Embryonic facial prominence (tissue), 1 donor: Measurements from ENCODE around the gene EFNA2.

ENCODE experiments used
- DNase-seq: peaks from one replicate; pipeline ENCODE4 v3.0.0-alpha.2; 2016; ENCODE audit errors: extremely low spot score

The EFNA2 gene

DNA sequence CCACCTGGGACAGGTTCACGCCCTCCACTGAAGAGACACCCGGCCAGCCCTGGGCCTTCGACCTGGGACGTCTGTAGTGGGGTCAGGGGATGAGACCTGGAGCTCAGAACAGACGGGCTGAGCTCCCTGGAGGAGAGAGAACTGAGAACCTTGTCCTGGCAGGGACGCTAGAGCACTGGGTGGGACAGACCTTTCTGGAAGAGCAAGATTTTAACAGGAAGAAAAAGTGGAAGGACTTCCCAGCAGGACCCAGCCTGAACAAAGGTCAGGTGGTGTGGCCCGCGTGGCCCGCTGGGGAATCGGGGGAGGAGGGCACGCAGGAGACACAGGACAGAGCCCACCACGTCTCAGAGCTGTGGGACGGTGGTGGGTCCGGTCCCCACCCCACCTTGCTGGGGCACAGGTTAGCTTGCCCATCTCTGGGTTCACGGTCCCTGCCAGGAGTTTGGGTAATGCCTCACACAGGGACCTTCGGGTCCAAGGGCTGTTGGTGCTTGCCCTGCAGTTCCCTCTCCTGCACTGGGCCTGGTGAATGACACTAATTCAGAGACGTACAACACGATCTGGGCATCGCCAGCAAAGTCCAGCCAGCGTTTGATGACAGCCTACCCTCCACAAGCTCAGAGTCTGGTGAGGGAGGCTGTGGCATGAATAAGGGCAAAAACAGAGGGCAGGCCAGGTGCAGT, 1.2 kb upstream of the EFNA2 start:
- no peak for DNase-seq

DNA sequence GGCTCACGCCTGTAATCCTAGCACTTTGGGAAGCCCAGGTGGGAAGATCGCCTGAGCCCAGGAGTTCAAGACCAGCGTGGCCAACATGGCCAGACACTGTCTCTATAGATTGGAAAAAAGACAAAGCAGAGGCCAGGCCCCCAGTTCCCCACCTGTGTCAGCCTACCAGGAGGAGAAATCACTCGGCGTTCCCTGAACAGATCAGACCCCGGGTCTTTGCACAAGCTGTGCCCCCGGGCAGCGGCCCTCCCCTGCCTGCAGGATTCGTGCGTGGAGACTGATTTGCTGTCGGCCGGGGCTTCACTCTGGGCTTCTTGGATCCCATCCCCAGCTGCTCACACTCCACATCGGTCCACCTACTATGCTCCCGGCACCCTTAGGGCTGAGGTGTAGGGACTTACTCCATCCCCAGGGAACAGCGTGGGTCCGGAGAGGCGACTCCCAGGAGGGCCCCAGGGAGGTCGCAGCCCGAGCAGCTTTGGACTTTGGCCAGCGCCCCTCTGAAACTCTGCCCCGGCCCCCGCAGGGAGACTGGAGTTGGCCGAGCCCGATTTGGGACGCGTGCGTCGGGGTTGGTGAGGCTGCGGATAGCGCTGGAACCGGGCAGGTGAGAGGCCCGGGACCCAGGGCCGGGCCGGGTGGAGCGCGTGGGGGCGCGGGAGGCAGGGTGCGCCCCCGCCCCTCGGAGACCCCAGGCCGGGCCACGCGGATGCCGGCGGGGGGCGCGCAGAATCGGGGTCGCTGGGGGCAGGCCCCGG, 515 bp upstream of the EFNA2 start:
- no peak for DNase-seq

DNA sequence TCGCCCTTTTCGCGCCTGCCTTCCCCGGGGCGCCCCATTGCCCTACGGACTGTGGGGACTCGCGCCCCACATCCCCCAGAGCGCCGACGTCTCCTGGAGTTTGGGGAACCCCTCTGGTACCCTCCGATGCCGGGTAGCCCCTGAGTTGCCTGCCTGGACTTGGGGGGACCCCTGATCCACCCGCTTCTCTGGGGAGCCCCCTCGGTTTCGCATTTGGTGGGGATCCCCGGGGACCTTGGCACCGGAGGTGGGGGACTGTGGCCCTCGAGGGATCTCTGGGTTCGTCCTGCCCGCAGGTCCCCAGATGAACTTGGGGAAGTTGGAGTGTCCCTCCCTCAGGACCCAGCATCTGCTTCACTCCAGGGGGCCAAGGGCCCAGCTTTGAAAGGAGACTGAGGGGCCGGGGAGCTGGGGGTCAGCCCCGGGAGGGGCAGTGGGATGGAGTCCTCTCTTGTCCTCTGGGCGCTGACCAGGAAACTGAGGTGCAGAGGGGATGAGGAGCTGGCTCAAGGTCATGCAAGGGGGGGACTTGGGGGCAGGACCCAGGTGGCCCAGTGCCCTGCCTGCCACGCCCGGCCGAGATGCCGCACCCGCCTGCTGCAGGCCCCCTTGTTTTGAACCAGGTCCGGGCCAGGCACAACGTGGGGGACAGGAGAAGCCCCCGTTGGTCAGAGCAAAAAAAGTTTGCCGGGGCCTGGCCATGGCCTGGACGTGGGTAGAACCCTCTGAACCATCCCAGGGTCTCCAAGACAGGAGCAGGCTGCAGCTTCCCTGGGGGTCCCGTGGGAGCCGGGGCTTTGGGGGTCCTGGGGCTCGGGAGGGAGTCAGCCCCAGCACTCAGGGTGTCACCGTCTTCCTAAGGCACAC, 1.0 kb downstream of the EFNA2 start:
- no peak for DNase-seq

GRCh38 chr19:1287354-1288225, 1.9 kb downstream of the EFNA2 start:
- DNase-seq, result no peak

- no peak for DNase-seq
Observed at GRCh38 chr19:1288226-1288612, 2.5 kb downstream of the EFNA2 start.

- no peak for DNase-seq
Observed at GRCh38 chr19:1288833-1289685, 3.4 kb downstream of the EFNA2 start.

DNA sequence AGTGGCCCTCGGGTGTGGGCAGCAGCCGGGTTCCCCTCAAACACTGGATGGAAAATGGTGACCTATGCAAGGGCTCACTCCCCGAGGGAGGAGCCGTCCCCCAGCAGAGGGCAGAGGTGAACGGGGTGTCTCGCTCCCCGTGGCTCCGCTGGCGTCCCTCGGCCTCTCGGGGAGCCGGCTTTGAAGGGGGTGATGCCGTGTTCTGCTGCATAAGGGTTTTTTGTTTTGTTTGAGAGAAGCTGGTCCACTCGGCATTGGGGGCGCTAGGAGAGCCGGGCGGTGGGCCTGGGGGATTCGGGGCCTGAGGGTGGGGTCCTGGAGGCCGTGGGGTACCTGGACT, 4.0 kb downstream of the EFNA2 start:
- no peak for DNase-seq

- no peak for DNase-seq
Observed at GRCh38 chr19:1290196-1290702, 4.6 kb downstream of the EFNA2 start.

DNA sequence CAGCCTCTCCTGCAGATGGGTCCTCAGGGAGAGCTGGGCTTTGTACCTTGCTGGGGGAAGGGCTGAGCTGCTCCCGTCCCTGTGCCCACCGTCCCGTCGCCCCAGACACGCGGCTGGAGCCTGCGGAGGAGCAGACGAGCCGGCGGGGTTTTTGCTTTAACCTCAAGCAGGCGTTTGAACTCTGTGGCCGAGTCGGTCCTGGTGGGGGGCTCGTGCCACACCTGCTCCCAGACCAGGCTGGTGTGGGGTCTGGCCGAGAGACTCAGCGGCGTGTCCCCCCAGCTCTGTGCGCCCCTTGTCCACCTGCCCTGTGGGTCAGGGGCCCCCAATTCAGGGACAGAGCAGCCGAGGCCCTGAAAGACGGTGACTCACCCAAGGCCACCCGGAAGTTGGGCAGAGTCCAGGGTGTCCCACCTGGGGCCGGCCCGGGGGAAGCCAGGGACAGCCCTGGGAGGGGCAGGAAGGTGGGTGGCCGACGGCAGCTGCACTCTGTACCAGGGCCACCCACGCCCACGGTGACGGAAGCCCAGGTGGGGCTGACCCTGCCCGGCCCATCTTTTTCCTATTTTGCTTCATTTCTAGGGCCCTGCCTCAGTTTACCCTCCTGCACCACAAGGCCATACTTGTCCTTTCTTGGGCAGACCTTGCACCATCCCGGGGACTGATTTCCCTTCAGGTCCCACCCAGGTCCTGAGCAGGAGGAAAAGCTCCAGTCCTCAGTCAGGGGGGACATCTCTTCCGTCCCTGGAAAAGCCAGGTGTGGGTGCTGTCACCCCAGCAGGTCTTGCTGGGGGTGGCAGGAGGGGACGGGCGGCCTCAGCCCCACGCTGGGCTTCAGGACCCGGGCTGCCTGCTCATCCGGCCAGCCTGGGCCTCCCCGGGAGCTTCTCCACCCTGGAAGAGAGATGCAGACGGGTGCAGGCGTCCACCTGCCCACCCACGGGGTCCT, 5.3 kb downstream of the EFNA2 start:
- no peak for DNase-seq

DNA sequence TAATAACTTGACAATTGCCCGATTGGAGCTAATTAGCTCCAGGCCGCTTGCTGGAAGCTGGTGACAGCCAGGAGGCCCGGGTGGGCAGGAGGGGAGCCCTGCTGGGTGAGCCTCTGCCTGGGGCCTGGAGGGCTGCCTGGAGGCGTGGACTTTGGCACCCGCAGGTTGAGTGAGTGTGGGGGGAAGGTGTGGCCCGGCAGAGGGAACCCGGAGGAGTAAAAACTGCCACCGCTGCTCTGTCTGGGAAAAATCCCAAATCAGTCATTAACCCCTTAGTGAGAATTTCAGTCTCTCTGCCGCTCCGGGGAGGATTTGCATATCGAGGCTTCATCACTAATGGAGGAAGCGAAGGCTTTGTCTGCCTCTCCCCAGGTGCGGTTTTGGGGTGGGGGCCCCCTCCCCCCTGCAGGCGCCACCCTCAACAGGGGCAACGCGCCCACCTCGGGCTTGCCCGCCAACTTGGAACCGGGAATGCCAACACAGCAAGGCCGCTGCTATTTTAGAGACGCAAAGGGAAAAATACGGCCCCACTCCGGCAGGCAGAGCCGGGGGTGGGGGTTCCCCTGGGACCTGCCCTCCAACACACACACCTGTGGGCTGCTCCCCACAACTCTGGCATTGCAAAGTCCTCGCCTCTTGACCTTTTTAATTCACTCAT, 6.2 kb downstream of the EFNA2 start:
- DNase-seq, result no peak

- no peak for DNase-seq
Observed at GRCh38 chr19:1292419-1293151, 6.9 kb downstream of the EFNA2 start.

- no peak for DNase-seq
Observed at GRCh38 chr19:1293782-1294604, 8.3 kb downstream of the EFNA2 start.

DNA sequence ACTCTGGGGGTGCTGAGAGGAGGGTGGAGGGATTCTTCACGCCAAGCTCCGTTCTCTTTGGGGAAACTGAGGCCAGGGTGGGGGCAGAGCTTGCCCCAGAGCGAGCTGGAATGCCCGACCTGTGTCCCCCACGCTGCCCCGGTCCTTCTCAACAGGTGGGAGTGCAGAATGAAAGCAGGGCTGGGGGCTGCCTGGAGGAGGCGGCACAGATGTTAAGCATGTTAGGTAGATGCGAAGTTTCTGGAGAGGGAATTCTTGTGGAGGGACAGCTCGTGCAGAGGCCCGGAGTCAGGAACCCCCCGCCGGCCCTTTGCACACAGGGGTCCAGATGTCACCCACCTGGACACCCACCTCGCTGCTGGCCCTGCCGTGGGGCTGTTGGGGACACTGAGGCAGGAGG, 9.0 kb downstream of the EFNA2 start:
- DNase-seq, result no peak

DNA sequence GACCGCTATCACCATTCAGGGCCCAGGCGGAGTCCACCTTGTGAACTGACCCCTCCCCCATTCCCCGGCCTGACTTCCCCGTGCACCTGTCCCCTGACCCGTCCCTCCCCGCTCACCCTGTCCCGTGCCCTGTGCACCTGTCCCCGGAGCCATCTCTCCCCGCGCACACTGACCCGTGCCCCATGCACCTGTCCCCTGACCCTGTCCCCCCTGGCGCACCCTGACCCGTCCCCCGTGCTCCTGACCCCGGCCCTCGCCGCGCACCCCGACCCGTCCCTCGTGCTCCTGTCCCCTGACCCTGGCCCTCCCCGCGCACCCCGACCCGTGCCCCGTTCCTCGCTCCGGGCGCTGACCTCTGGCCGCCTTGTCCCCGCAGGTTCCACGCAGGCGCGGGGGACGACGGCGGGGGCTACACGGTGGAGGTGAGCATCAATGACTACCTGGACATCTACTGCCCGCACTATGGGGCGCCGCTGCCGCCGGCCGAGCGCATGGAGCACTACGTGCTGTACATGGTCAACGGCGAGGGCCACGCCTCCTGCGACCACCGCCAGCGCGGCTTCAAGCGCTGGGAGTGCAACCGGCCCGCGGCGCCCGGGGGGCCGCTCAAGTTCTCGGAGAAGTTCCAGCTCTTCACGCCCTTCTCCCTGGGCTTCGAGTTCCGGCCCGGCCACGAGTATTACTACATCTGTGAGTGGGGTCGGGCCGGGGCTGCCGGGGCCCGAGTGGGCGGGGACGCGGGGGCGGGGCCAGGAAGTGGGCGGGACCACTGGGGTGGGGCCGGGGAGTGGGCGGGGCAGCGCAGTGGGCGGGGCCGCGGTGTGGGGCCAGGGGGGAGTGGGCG, 9.7 kb downstream of the EFNA2 start:
- DNase-seq, result no peak

GRCh38 chr19:1296078-1296477, 10.4 kb downstream of the EFNA2 start:
- no peak for DNase-seq

DNA sequence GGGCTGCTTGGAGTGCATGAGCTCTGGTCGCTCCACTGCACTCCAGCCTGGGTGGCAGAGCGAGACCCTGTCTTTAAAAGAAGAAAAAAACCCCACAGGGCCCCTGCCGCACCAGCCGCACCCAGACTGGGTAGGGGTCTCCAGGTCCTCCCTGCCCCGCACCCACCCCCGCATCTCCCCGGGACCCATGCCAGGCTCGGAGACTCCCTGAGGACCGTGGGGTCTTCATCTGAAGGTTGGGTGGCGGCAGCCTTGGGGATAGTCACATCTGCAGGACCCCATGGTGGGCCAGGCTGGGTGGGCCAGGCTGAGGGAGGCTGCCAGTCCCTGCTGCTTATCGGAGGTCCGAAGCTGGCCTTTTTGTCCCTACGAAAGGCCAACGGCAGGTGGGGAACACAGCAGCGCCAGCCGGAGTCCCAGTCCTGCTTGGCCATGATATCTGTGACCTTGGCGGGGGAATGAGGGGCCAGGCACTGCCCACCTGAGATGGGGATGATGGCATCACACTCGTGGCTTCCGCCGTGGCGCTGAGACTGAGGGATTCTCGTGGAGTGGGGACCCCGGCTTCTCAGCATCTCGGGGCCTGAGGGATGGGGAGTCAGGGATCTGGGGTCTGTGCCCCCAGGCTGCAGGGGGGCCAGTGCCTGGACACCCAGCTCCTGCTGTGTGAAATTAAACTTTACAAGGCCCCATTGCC, 11.1 kb downstream of the EFNA2 start:
- no peak for DNase-seq
